ENCODE measurements around the gene C3orf22. TPM values are rescaled to one million over a fixed set of nuclear protein-coding genes. Genes with fewer than 3 reads are reported as not detected.

C3orf22 gene
- total RNA-seq: not detected in 2 replicates

GRCh38 chr3:126558336-126559071, at the start of gene C3orf22:
Gene C3orf22, minus strand, starts transcription at chr3:126558932. Its CDS starts 5,542 bp downstream, at chr3:126553390.

GRCh38 chr3:126523745-126524428, 34.8 kb downstream of the C3orf22 start, which contains the start of gene CHST13:
Gene CHST13, plus strand, starts transcription at chr3:126524155. Its CDS starts 178 bp downstream, at chr3:126524333.

GRCh38 chr3:126517291-126517951, 41.3 kb downstream of the C3orf22 start, which contains the start of gene UROC1:
Gene UROC1, minus strand, starts transcription at chr3:126517773. Its CDS starts 54 bp downstream, at chr3:126517719.

Other genes with a start within 250 kb of the C3orf22 start
- gene KLF15, start 201.5 kb downstream of the C3orf22 start, total RNA-seq: 0.38 and 1.7 TPM in 2 replicates
- gene CFAP100, start 164.0 kb downstream of the C3orf22 start, total RNA-seq: not detected in 2 replicates
- 15.3 and 16.6 TPM in 2 replicates for gene ZXDC, start 83.0 kb downstream of the C3orf22 start, total RNA-seq
- gene UROC1, start 41.2 kb downstream of the C3orf22 start, total RNA-seq: not detected in 2 replicates
- not detected in 2 replicates for gene CHST13, start 34.8 kb downstream of the C3orf22 start, total RNA-seq
- 5.0 and 9.0 TPM in 2 replicates for gene TXNRD3, start 96.2 kb upstream of the C3orf22 start, total RNA-seq
- gene CHCHD6, start 145.3 kb upstream of the C3orf22 start, total RNA-seq: 6.5 and 12.3 TPM in 2 replicates